CD4-positive, alpha-beta T cell treated with Interleukin-10 for 1 hour (primary cell): ENCODE data around the gene CIT.

Source experiments
- DNase-seq: peaks from one replicate; pipeline ENCODE4 v3.0.0-alpha.2; 2020

Gene CIT

GRCh38 chr12:119691202-119691810 lies 185.8 kb downstream of the CIT start:
- DNase-seq, result no peak

DNA sequence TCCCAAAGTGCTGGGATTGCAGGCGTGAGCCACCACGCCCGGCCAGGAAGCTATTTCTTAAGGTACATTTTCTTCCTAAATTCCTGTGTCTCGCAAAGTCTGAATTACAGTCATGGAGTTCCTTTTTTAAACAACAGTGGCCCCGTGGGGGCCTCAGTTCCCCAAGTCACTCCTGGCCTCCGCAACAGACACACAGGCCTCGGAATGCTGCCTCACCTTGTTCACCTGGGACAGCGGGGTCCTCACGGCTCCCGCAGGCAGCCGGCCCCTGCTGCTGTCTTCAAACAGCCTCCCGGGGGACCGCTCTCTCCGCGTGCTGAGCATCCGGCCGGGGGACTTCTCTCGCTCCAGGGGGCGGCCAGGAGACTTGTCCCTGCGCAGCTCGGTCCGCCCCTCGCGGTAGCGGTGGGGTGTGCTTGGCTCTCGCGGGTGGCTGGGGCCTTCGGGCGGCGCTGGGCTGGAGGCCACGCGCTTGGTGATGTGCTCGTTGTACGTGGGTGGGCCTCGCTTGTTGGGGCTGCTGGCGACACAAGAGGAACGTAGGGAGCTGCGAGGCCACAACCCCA lies 187.1 kb downstream of the CIT start:
- DNase-seq, result no peak

DNA sequence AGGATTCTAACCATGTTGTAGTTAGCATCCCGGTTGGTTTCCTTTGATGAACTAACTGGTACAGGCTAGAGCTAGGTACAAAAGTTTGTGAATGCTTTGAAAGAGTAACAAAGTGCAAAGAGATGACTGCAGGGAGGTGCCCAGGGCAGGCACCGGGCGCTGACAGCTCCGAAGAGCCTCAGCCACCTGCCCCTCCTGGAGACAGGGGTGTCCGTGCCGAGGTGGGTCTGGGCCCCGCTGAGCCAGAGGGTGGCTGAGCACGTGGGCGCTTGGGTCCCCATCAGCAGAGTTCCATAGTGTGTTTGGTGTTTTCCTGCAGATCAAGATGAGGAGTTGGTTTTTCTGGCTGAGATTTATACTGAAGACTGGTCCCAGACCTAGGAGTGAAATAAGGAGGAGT lies 189.2 kb downstream of the CIT start:
- DNase-seq, result no peak

DNA sequence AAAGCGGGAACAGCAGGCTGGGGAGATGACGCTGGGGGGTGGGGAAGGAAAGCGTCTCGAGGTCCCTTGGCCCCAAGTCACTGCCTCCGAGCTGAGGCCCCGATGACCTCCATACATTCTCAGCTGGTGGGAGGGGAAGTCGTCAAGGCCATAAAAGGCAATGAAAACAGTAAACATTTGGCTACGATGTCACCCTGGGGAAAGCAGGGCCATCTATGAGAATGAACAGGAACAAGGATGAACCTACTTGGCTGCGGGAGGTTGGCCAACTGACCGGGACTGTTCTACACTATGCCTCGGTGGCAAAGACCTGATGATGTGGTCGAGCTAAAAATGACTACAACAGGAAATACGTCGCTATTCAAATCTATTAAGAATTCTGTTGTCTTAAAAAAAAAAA lies 189.7 kb downstream of the CIT start:
- no peak for DNase-seq

- no peak for DNase-seq
Measured at GRCh38 chr12:119686776-119687175, 190.3 kb downstream of the CIT start.

- no peak for DNase-seq
Measured at GRCh38 chr12:119686355-119686754, 190.8 kb downstream of the CIT start.

DNA sequence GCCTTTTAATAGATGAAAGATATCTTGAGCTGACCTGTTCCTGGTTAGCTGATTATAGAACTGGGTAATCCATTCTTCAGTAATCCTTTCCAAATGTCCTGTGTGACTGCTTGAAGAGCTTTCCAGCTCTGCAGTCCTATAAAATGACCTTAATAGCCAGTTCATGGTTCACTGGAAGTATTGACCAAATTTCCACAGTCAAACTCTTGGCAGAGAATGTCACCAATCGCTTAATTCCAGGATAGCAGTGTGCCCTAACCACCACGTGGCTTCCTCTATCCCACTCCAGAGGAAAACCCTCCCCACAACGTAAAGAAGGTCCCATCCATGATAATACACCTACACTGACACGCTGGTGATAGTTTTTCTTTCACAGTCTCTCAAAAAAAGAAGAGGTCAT lies 191.7 kb downstream of the CIT start:
- no peak for DNase-seq

DNA sequence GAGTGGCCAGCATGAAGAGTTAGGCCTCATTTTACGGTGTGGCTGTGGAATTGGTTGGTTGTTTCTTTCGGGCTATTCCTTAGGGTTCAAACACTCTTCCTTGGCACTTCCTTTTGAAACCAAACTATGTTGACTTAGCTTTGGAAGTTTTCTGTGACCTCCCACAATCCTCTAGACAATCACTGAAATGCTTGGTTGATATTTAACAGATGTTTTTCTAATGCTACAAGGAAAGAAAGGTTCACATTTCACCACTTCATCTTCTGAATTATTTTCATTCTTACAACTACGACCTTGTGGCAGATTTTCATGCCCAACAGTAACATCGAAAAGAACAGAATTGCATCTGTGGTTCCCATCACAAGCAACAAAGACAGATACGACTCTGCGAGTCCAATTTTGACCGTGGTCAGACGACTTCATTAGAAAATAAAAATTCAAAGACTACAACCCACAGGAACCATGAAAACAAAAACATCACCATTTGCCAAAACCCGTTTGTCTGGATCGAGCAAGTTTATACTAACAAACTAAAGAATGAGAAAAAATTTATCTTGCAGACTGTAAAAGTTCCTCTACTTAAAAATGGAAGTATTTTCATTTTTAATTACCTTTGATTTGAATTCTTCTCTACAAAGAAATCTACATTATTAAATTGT lies 192.3 kb downstream of the CIT start:
- DNase-seq, result no peak

DNA sequence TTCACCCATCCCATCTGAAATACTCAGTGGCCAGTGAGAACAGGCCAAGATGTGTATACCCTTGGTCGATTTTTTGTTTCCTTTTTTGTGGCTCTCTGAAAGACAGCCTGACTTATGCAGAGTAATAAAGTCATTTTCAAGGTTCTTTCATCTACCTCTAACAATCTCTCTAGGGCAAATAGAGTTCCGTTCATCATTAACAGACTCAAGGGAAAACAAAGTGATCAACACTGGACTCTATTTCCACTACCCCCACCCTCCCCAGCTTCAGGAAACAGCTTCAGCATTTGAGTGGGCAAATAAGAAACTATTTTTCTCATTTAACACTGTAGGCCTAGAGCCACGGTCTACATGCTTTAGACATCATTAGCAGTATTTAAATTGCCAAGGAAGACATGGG lies 193.3 kb downstream of the CIT start:
- no peak for DNase-seq

DNA sequence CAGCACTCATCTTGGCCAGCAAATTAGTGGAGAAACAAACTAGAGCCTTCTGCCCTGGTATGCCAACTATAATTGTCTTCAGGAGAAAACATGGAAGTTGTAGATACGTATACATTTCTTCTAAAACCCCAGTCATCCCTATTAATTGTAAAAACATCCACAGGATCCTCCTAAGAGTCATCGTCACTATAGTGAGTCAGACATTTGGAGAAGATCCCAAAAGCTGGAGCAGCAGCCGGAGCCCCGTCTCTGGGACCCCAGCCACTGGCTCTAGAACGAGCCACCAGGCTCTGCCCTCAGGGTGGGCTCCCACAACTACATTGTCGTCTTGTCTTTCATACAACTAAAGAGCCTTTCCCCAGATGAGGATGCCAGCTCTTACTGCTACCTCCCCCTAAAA lies 193.7 kb downstream of the CIT start:
- no peak for DNase-seq

GRCh38 chr12:119682639-119683252 lies 194.4 kb downstream of the CIT start:
- no peak for DNase-seq

DNA sequence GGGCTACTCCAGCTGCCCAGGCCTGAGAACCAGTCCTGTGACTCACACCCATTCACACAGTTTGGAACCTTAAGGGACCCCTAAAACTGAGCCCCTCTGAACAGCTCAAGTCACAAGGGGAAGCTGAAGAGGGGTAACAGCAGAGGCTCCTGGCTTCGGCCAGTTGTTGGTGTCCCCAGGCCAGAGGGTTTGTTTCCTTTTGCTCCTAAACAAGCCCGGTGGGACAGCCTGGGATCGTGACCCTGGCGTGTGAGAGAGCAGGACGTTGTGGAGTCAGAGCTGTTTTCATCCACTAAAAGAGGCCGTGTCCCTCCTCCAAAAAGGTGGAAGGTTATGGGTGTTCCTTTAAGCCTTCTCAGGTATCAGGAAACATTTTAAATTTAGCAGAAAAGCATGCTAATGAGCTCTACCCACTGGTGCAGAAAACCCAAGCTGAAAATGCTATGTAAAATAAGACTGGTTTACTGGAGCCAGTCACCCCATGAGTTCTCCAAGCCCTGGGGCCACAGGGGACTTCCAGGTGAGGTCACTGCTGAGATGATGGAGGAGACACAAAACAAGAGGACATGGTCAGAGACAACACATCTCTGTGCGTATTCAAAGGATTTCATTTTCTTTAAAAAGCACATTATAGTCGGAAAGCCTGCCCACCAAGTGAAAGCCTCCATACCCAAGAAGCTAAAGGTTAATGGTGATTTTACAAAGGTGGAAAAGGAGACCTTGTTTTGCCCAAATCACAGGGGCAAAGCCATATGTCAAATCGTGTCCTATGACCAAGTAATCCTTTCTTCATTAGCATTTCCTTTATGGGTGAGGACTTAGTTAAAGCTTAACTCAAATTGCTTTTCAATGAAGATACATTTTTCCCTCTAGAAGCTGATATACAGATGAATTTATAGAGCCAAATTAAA lies 195.1 kb downstream of the CIT start:
- no peak for DNase-seq

- DNase-seq, result no peak
Measured at GRCh38 chr12:119681111-119681510, 196.0 kb downstream of the CIT start.

DNA sequence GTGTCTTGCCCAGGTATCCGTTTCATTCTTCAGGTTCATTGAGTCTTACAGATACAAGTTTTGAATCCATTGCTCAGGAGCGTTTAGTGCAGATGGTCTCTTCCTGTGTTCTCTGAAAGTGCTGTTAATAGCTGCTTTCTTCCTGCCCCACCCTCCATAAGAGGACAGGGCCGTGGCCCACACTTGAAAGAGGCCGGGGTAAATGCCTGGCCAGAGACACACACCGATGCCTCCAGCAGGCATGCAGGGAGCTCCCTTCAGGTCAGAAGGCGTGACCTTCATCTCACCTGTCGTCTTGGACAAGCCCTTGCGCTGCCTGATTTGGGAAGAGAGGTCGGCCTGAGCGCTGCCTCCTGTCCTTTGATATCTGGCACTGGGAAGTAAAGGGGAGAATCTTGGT lies 197.6 kb downstream of the CIT start:
- no peak for DNase-seq

- DNase-seq, result no peak
Measured at GRCh38 chr12:119679081-119679480, 198.0 kb downstream of the CIT start.

- no peak for DNase-seq
Measured at GRCh38 chr12:119678459-119678858, 198.7 kb downstream of the CIT start.

- DNase-seq, result no peak
Measured at GRCh38 chr12:119676573-119676972, 200.5 kb downstream of the CIT start.

DNA sequence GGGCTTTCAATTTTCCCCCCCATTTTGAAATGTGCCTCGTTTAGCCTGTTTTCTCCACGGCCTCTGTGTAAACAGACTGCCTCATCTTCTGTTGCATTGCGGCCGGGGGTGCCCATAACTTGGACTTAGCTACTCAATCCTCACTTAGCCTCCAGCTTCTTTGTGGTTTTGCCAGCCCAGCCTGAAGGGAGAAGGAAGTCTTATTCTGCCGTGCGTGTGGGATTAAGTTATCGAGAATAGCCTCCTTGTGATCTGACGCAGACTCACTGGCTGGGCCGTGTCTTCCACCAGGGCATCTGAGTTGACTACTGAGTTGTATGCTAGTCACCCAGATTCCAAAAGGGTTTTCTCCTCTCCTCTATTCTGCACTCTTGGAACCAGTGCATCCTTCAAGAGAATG lies 201.1 kb downstream of the CIT start:
- no peak for DNase-seq

DNA sequence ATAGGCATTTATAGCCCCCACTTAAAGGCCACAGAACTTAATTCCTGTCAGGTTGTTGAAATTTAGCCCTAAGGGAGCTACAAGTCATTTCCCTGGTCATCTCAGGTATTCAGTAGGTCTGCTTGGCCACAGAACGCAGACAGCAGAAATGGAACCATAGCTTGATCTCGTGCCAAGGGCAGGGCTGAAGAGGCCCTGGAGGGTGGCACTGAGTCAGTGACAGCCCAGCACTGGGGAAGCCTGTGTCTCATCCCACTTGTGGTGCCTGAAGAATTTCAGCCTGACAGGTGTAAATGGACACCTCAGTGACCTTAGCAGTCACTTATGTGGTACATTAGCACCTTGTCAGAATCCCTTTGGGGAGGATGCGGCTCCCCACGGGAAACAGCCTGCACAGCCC lies 202.6 kb downstream of the CIT start:
- DNase-seq, result no peak

DNA sequence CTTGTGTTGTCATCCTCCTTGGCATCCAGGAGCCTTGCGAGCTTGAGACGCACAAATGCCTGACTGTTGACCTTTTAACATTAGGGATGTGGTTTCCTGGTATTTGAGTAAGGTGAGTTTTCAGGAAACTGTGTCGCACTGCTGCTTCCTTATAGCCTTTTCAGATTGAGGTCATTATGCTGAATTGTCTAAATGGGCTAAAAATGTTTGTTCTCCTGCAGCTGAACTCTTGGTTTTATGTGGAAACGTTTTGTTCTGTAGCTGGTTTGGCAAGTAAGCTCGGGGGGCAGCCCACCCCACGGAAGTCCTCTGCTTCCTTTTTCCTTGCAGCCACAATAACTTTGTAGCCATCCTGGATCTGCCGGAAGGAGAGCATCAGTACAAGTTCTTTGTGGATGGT lies 203.5 kb downstream of the CIT start:
- DNase-seq, result no peak

DNA sequence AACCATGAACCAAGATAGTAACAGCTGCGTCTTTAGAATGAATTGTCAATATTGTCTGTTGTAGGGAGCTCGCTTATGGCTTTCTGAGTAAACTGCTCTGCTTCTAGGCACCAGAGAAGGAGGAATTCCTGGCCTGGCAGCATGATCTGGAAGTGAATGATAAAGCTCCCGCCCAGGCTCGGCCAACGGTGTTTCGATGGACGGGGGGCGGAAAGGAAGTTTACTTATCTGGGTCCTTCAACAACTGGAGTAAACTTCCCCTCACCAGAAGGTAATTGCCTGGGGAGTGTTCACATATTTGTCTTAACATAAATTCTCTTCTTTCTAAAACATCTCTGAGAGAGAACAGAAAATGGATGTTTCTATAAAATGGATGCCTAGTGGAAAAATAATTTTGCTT lies 204.9 kb downstream of the CIT start:
- DNase-seq, result no peak

GRCh38 chr12:119671070-119671469 lies 206.1 kb downstream of the CIT start:
- no peak for DNase-seq

GRCh38 chr12:119669744-119670472 lies 207.2 kb downstream of the CIT start:
- DNase-seq, result no peak
